Dedifferentiated amniotic fluid mesenchymal stem cell (primary cell): ENCODE measurements around the gene GLOD5.
"Not testable (repeated sequence)": the region's sequence is repeated elsewhere in the genome, so short reads cannot be mapped to it uniquely, and the experiment has no call there.

Source experiments
- DNase-seq: peaks from one replicate; pipeline ENCODE4 v3.0.0-alpha.2; 2016; ENCODE audit errors: extremely low spot score

The GLOD5 gene

DNA sequence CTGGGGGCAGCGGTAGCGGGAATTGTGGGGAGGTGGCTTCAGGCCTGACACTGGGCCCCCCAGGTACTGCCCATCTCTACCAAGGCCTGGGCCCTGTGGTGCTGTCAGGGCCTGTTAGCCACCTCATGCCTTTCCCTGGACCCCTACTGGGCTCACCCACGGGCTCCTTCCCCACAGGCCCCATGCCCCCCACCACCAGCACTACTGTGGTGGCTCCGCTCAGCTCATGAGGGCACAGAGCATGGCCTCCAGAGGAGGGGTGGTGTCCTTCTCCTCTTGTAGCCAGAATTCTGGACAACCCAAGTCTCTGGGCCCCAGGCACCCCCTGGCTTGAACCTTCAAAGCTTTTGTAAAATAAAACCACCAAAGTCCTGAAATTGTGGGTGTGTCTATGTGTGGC, 32.4 kb downstream of the GLOD5 start:
- no peak for DNase-seq

DNA sequence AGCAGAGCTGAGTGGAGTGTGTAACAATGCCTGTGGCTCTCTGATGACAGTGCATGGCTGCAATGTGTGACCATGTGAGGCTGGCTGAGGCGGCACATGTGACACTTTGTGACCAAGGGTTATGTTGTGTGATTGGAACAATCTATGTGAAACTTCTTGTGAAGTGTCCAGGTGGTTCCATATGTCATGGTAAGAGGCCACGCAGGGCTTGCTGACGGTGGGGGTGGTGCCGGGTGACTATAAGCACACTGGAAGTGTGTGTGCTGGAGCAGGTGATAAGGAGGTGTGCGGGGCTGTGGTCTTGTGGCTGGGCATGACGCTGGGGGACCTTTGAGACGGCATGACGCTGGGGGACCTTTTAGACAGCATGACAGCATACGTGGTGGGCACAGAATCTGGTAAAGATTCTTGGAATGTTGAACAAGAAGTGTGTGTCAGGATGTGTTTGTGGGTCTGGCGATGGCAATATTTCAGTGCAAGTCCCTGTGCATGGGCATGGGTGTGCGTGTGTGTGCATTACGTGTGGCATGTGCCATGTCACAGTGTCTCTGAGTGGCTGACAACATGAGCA, 32.9 kb downstream of the GLOD5 start:
- no peak for DNase-seq

DNA sequence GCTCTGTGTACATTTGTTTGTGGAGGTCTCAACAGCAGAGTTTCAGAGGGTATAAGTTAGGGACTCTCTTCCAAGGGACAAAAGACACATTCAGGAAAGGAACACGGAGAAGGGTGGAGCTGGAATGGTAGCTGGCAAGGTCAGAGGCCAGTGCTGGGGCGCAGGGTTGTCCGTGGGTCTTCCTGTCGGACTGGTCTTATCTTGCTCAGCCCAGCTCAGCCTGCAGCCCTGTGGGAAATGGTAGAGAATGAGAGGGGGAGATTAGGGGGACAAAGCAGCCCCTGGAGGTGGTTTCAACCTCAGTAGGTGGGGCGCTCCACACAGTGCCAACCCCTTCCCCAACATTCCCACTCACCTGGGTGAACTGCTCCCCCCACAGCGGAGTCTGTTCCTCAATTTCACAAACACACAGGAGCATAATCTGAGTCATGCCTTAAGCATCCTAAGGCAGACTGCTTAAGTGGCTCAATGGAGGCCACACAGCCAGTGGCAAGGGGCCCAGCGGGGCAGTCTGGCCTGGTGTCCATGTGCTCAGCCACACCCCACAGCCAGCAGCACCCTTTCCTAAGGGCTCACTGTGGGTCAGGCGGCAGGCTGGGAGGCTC, 33.5 kb downstream of the GLOD5 start:
- DNase-seq, result no peak

DNA sequence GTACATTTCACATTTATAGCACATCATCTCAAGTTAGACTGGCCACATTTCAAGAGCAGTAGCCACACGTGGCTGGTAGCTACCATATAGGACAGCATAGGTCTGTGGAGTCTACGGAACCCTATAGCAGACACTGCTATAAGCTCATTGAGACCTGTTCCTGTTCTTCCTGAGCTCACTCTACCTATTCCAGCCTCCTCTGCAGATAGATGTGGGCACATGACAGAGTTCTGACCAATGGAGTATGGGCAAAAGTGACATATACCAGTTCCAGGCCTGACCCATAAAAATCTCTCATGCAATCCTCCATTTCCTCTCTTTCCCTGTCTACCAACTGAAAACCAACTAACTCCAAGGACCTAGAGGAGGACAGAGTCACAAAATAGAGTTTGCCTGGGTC, 36.8 kb downstream of the GLOD5 start:
- no peak for DNase-seq

DNA sequence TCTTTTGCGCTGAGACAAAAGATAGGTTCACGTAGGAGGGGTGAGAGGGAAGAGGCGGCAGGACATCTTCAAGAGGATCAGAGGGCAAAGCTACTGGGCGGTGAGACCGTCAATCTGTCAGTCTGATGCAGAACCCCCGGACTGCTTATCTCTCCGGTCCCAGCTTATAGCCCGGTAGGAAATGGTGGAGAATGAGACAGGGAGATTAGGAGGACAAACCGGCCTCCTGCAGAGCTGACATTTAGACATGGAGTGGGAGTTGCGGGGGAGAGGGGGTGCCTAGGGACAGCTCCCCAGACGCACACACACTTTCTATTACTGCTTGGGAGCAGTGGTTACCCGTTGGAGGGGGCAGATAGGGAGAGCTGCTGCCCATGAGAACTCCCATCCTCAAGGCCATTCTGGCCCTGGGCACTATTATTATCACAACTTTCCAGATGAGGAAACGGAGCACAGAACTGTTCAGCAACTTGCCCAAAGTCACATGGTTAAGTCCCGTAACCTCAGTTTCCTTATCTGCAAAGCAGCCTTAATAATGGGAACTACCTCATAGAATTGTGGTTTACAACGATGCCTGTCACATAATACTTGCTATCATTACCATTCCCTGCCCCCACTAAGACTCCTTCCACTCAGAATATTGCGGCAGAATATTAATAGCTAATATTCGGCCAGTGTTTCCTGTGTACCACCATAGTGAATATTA, 39.2 kb downstream of the GLOD5 start:
- DNase-seq, result no peak

DNA sequence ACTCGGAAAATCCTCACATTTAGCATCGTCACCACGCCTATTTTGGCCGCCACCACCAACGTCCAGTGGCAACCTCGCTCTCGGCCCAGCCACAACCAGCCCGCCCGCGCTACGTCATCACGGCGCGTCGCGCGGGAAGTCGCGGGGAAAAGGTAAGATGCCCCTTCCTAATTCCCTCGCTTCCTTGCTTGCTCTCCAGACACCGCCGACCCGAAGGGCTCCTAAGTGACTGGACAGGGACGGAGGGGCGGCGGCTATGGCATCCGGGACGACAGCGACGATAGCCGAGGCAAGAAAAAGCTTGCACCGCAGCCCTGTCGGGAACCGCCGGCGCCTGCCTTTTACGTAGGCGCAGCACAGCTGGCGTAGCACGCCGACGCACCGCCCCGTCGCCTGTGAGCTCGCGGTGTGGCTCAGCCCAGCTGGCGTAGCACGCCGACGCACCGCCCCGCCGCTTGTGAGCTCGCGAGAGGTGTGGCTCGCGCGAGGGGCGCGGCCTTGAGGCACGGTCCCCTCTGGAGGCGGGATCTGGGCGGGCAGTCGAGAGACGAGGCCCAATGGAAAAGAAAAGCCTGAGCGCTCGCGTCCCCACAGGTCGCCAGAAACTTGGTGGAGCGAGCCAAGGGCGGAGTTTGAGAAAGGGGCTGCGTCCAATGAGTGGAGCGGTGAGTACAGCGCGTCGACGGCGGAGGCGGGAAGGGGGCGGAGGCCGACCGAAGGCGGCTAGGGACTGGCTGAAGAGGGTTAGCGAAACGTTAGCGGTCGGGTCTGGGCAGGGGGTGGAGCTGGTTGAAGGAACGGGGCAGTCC, 39.9 kb downstream of the GLOD5 start, which contains the start of gene HDAC6:
HDAC6 (plus strand) TSS at position 788 of the 809 bp plus-strand sequence. CDS start 626 bp downstream, outside the sequence.
- DNase-seq, result peak; percentile 95

DNA sequence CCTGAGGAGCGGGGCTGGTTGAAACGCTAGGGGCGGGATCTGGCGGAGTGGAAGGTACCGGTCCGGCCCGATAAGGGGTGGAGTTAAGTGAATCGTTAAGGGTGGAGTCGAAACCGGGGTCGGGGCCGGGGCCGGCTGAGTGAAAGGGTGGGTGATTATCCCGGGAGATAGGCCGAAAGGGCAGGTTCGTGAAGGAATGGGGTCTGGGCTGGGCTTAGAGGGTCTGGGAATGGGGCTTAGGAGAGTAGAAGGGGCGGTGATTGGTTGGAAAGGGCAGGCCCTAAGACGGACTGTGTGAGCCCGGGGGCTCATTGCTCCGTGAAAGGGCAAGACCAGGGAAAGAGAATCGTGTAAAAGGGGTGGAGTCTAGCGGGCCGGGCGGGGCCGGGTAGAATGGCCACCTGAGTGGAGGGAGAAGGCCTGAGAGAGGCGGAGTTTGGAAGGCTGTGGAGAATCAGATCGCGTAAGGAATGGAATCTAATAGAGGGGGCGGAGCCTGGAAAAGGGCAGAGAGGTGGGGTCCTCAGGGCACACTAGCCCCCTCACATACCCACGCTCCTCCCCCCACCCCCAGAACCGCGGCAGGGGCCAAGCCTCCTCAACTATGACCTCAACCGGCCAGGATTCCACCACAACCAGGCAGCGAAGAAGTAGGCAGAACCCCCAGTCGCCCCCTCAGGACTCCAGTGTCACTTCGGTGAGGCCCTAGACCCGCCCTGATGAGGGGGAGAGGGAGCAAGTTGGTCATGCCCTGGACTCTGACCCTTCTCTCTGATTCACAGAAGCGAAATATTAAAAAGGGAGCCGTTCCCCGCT, 40.8 kb downstream of the GLOD5 start:
- peak; percentile 34 for DNase-seq

DNA sequence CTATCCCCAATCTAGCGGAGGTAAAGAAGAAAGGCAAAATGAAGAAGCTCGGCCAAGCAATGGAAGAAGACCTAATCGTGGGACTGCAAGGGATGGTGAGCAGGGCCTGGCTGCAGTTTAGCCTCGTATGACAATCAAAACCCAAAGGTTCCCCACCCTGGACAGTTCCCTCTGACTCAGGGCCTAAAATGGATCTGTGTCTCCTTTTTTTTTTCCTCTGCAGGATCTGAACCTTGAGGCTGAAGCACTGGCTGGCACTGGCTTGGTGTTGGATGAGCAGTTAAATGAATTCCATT, 41.3 kb downstream of the GLOD5 start:
- no peak for DNase-seq

DNA sequence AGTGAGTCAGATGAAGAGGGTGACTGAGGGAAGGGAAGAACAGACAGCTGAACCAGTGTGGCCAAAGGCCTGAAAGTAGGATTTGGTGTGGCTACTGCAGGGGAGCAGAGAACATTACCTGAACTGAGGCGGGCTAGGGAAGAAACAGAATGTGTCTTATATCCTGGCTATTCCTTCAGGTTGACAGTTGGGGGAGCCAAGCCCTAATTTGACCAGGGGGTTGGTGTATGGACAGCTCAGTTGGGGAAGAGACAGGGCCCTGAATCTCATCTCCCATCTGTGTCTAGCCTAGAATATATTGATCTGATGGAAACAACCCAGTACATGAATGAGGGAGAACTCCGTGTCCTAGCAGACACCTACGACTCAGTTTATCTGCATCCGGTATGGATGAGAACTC, 44.5 kb downstream of the GLOD5 start:
- DNase-seq, result no peak

DNA sequence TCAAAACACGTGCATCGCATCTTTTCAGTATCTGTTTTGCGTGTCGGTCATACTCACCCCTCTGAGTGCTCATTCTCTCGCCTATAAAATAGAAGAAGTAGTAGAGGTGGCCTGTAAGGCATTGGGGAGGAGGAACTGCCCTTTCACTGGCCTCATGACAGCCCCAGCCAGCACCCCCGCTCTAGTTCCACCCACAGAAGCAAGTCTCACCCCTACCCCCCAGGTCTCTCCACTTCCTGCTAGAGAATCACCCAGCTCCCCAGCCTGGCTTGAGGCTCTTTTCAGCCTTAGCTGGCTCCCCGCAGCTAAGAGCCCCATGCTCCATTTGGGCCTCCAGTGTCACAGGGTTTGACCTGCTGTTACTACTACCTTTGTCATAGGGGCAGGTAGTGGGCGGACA, 52.1 kb downstream of the GLOD5 start:
- DNase-seq, result no peak

DNA sequence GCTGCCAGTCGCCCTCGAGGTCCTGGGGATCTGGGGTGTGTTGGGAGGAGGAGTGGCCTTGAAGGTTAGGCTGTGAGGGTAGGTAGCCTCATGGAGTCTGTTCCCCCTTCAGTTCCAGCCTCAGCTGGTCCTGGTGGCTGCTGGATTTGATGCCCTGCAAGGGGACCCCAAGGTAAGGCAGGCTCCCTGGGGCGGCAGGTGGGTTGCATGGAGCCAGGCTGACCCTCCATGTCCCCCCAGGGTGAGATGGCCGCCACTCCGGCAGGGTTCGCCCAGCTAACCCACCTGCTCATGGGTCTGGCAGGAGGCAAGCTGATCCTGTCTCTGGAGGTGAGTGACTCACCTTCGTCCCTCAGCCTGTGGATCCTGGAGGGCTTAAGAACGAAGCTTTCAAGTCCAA, 53.2 kb downstream of the GLOD5 start:
- DNase-seq, result no peak

DNA sequence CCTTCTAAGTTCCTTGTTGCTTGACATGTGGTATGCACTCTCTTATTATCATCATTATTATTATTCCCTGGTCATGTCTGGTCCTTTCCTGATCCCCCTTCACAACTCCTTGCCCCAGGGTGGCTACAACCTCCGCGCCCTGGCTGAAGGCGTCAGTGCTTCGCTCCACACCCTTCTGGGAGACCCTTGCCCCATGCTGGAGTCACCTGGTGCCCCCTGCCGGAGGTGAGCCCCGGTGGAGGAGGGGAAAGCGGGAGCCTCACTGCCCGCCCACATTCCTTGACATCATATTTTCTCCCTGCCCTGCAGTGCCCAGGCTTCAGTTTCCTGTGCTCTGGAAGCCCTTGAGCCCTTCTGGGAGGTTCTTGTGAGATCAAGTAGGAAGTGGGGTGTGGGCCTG, 53.7 kb downstream of the GLOD5 start:
- no peak for DNase-seq

DNA sequence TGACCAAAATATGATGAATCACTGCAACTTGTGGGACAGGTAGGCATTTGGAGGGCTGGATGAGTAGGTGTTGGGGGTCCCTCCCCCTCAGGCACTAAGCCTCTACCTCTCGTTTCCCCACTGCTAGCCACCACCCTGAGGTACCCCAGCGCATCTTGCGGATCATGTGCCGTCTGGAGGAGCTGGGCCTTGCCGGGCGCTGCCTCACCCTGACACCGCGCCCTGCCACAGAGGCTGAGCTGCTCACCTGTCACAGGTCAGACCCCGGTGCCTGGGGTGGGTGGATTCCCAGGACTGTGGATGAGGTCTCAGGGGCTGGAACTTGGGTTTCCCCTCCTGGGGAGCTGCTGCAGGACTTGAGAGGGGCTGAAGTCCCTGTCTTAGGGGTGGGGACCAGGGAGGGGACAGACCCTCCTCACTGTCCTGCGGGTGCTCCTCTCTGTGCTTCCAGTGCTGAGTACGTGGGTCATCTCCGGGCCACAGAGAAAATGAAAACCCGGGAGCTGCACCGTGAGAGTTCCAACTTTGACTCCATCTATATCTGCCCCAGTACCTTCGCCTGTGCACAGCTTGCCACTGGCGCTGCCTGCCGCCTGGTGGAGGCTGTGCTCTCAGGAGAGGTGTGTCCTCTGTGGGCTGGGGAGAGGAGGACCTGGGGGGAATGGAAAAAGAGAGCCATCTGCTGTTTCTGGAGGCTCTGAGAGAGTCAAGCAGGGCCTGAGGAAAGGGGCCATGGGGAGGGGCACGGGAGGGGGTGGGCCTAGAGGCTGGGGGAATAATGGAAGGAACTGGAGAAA, 54.7 kb downstream of the GLOD5 start:
- no peak for DNase-seq

DNA sequence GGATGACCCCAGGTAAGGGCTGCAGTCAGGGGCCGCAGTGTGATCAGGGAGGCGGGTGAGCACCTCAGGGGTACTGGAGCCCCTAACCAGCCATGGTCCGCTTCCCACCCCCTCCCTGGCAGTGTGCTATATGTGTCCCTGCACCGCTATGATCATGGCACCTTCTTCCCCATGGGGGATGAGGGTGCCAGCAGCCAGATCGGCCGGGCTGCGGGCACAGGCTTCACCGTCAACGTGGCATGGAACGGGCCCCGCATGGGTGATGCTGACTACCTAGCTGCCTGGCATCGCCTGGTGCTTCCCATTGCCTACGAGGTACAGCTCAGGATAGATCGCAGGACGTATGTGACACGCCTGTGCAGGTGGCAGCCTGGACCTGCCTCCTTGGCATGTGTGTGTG, 56.6 kb downstream of the GLOD5 start:
- DNase-seq, result no peak

DNA sequence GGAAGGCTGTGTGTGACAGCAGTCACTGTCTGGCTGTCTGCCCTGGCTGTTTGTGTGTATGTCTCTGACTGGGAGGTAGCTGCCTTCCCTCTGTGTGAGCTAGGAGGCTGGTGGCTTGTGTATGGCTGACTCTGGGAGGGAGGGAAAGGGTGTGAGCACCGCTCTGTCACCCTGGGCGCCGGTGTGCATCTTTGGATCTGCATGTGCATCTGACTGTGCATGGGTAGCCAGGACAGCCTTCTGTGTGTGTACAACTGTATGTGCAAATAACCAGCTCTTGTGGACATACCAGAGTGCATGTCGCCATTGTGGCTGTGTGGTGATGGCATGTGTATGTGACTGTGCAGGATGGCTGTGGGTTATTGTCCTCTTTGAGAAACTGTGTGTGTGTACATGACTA, 57.3 kb downstream of the GLOD5 start:
- no peak for DNase-seq

DNA sequence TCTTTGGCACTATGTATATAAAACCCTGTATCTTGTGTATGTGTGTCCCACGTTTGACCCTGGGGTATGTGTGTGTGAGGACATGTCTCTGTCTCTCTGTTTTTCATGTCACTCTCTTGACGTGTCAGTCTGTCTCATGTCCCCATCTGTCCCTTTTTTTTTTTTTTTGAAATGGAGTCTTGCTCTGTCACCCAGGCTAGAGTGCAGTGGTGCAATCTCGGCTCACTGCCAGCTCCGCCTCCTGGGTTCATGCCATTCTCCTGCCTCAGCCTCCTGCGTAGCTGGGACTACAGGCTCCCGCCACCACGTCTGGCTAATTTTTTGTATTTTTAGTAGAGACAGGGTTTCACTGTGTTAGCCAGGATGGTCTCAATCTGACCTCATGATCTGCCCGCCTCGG, 57.8 kb downstream of the GLOD5 start:
- not testable (repeated sequence) for DNase-seq

DNA sequence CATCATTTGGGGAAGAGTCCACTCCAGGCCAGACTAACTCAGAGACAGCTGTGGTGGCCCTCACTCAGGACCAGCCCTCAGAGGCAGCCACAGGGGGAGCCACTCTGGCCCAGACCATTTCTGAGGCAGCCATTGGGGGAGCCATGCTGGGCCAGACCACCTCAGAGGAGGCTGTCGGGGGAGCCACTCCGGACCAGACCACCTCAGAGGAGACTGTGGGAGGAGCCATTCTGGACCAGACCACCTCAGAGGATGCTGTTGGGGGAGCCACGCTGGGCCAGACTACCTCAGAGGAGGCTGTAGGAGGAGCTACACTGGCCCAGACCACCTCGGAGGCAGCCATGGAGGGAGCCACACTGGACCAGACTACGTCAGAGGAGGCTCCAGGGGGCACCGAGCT, 61.5 kb downstream of the GLOD5 start:
- DNase-seq, result no peak
